Measurements from ENCODE around the gene GTPBP6.
"Not testable (repeated sequence)": the region's sequence is repeated elsewhere in the genome, so short reads cannot be mapped to it uniquely, and the experiment has no call there.

The GTPBP6 gene

DNA sequence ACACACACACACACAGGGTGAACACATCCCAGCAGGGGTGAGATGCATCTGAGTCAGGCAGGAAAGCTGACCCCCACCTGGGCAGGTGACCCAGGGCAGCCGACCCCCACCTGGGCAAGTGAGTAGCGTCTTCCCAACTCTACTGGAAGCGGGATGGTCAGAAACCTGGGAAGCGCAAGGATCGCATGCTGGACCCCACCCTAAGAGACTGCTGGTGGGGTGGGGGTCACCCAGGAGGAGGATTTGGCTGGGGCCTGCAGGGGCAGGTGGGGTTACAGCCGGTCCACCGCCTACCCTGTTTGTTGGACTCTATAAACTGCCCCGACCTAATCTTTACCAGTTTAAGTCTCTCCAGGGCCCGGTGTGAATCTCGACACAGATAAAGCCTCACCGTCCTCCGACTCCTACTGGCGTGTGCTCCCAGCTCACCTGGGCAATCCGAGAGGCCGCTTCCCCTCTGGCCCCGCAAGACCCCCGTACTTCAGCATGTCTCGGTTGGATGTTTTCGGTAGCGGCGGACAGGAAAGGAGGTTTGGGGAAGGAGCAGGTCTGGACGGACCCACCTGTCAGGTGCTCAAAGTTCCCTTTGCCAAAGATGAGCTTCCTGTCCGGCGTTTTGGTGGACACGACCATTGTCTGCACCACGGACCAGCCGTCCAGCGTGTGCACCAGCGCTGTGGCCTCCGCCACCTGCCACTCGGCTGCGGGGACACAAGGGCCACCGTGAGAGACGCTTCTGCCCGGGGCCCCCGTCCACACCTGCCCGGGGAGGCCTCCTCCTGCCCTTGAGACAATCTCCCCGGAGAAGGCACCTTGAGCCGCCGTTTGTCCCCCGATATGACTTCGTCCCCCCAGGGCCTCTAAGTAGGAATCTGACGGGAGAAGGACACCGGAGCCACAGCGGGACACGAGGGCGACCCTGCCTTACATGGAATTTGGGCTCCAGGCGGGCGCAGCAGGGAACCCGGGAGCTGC lies 2.0 kb downstream of the GTPBP6 start:
- no peak for DNase-seq (ENCODE audit: low spot score)

DNA sequence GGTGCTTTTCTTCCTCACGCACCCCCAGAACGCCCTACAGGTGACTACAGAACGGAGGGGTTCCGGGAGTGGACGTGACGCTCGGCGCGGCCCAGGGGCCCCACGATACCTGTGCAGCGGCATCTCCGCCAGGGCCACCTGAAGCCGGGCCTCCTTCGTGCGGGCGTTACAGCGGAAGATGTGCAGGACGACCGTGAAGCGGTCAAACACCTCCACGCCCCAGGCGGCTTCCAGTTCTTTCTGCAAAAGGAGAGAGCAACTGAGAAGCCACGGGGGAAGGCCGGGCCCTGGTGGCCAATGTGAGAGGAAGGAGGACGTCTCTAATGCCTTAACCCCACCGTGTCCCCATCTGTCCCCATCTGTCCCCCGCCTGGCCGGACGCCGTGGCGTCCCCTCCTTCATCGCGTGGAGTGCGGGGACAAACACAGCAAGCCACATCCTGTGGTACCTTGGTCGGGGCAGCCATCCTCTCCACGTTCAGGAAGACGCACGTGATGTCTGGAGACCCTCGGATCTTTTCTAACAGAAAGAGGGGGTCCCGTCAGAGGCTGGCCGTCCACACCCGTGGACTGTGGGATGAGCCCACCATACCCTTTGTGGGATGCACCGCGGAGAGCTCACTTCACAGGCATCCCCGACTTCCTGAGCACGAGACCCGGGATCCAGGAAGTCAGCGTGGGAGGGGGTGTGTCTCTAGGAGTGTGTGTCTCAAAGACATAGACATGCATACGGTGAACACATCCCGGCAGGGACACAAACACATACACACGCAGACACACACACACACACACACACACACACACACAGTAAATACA lies 3.6 kb downstream of the GTPBP6 start:
- no peak for DNase-seq (ENCODE audit: low spot score)

DNA sequence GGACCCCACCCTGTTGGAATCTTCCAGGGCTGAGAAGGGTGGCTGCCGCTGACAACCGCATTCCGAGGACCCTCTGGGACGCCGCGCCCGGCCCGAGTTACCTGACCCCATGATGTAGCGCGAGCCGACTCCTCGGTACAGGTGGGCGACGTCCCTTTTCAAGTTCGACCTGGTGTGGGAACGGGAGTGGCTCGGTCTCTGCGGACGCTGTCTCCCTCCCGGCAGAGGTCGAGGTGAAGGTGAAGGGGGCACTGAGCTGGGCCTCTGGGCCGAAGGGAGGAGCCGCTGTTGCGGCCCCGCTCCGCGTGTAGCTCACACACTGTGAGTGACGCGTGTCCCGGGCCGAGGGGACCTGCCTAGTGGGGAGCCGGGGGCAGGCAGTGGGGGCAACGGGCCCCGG lies 4.5 kb downstream of the GTPBP6 start:
- no peak for DNase-seq (ENCODE audit: low spot score)

DNA sequence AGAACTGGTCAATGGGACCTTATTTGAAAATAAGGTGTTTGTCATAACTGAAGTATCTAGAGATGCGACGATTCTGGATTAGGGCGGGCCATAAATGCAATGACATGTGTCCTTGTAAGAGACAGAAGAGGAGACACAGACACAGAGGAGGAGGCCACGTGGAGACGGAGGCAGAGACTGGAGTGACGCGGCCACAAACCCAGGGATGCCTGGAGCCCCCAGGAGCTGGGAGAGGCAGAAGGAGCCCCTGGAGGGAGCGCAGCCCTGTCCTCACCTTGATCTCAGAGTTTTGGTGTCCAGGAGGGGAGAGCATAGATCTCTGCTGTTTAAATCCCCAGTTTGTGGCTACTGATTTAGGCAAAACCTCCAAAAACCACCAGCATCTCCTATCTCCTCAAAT lies 5.0 kb downstream of the GTPBP6 start:
- no peak for DNase-seq (ENCODE audit: low spot score)

DNA sequence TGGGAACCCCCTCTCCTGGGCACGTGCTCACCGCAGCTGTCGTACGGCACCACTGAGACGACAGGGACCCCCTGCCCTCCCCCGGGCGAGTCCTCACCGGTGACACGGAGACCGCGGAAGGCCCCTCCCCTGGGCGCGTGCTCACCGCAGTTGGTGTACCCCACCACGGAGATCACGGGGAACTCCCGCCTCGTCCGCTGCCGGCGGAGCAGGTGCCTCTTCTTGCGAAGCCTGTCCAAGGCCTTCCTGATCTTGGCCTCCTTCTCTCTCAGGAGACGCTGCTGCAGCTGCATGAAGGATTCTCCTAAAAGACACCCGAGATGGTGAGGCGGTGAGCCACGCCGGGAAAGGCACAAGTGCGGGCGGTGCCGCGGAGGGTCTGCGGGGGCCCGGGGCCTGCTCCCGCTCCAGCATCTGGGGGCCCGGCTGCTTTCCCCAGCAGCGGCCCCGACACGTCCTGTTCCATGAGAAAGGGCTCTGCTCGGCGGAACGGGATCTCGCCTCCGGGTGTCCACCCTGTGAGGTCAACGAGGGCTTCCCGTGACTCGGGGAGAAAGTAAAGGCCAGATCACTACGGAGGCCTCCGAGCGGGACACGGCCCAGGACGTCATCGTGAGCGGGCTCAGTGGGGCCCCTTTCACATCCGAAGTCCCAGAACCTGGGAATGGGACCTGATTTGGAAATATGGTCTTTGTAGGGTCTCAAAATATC lies 5.8 kb downstream of the GTPBP6 start:
- DNase-seq (ENCODE audit: low spot score): no peak

DNA sequence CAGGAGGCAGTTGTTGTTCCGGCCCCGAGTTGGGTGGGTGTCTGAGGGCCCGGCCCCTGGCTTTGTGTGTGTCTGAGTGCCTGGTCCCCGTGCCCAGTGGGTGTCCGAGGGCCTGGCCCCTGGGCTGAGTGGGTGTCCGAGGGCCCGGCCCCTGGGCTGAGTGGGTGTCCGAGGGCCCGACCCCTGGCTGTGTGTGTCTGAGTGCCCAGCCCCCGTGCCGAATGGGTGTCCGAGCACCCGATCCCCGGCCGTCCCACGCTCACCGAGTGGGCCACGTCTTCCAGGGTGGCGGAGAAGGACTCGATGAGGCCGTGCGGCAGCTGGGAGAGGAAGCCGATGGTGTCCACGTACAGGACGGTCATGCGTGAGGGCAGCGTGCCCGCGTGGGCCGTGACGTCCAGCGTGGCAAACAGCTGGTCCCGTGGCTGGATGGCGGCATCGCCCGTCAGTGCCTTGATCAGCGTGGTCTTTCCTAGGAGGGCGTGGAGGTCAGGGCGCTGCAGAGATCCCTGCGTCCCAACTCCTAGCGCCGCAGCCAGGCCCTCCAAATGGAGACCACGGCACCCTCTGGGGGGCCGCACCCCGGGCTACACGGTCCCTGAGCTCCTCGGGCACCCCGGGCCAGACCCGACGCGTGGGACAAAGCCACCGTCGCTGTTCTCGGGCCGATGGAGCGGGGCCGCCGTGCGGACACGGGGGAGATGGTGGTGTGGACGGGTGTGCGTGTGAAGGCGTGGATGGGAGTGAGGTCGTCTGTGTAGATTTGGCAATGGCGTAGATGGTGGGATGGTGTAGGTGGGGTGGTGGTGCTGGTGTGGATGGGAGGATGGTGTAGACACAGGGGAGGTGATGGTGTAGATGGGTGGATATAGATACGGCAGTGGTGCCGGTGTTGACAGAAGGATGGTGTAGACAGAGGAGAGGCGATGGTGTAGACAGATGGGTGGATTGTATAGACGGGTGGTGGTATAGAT lies 7.2 kb downstream of the GTPBP6 start:
- DNase-seq (ENCODE audit: low spot score): no peak

DNA sequence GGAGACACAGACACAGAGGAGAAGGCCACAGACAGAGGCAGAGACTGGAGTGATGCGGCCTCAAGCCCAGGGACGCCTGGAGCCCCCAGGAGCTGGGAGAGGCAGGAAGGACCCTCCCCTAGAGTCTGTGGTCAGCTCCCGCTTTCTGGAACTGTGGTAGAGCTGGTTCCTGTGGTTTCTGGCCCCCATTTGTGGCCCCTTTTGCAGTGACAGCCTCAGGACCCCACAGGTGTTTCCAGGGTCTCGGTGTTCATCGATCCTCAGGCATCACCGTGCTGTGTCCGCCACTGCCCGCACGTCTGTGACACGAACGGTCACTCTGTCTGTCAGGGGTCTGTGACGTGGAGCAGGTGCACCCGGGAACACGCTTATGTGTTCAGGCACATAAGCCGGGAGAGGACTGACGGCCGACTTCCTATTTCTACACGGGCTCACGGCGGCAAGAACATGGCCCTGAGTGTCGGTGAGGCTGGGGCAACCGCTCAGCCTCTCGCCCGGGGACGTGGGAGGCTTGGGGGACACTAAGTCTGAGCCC lies 7.9 kb downstream of the GTPBP6 start:
- no peak for DNase-seq (ENCODE audit: low spot score)

DNA sequence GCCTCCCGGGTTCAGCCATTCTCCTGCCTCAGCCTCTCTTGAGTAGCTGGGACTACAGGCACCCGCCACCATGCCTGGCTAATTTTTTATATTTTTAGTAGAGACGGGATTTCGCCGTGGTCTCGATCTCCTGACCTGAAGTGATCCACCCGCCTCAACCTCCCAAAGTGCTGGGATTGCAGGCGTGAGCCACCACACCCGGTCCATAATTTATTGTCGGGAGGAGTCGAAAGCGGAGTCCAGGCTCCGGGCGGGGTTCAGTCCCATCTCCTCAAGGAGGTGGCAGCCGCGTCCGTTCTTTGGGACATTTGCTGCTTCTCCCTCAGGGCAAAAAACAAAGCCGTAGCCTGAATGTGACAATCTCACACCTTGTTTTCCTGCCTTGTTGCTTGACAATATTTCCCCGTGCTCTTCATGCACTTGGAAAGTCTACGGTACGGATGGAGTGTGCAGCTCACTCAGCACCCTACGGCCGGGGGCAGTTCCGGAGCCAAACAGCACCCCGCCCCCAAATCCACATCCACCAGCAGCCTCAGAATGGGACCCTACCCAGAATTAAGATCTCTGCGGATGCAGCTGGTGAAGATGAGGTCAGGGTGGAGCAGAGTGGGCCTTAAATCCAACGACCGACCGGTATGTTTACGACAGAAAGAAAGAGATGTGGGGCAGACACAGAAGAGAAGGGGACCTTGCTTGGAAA lies 9.6 kb downstream of the GTPBP6 start:
- no peak for DNase-seq (ENCODE audit: low spot score)

DNA sequence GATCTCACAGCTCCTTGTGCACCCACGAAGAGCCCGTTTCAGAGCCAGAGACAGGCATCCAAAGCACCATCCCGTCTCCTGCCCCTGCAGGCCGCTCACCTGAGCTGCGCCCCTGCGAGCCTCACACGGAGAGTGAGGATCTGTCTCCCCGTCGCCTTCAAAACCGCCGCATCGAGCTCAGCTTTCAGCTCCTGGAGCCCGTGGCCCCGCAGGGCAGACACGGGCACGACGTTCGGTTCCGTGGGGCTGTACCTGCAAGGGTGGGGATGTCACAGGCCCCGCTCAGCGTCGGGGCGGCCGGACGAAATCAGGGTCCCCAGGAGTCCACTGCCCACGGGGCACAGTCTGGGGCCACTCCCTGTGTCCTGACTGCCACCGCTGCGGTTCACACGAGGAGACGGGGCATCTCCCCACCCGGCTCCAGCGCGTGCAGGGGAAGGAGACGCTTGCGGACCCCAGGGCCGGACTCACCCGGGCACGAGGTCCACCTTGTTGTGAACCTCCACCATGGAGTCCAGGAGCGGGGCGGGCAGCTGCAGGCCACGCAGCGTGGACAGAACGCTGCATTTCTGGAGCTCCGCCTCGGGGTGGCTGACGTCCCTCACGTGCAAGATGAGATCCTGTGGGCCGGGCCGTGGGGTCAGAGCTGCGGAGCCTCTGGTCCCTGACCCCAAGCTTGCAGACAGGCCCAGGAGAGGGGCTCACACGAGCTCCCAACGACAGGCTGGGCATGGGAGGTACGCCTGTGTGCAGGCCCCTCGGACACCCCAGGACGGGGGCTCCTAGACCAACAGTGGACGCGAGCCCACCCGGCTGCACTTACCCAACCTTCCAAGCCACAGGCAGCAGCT lies 11.1 kb downstream of the GTPBP6 start:
- DNase-seq (ENCODE audit: low spot score): no peak

DNA sequence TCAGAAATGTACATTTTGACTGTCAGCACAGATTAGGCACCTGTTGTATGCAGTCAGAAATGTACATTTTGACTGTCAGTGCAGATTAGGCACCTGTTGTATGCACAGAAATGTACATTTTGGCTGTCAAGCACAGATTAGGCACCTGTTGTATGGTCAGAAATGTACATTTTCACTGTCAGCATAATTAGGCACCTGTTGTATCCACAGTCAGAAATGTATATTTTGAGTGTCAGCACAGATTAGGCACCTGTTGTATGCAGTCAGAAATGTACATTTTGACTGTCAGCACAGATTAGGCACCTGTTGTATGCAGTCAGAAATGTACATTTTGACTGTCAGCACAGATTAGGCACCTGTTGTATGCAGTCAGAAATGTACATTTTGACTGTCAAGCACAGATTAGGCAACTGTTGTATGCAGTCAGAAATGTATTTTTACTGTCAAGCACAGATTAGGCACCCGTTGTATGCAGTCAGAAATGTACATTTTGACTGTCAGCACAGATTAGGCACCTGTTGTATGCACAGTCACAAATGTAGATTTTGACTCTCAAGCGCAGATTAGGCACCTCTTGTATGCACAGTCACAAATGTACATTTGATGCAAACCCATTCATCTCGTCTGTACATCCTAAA lies 11.9 kb downstream of the GTPBP6 start:
- not testable (repeated sequence) for DNase-seq (ENCODE audit: low spot score)

DNA sequence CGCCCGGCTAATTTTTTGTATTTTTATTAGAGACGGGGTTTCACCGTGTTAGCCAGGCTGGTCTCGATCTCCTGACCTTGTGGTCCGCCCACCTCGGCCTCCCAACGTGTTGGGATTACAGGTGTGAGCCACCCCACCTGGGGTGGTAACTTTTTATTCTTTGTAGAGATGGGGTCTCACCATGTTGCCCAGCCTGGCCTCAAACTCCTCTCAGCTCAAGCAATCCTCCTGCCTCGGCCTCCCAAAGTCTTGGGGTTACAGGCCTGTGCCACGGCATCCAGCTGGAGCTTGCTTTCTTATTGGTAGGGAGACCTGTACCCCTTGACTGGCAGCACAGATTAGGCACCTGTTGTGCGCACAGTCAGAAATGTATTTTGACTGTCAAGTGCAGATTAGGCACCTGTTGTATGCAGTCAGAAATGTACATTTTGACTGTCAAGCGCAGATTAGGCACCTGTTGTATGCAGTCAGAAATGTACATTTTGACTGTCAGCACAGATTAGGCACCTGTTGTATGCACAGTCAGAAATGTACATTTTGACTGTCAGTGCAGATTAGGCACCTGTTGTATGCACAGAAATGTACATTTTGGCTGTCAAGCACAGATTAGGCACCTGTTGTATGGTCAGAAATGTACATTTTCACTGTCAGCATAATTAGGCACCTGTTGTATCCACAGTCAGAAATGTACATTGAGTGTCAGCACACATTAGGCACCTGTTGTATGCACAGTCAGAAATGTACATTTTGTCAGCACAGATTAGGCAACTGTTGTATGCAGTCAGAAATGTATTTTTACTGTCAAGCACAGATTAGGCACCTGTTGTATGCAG lies 12.6 kb downstream of the GTPBP6 start:
- not testable (repeated sequence) for DNase-seq (ENCODE audit: low spot score)

DNA sequence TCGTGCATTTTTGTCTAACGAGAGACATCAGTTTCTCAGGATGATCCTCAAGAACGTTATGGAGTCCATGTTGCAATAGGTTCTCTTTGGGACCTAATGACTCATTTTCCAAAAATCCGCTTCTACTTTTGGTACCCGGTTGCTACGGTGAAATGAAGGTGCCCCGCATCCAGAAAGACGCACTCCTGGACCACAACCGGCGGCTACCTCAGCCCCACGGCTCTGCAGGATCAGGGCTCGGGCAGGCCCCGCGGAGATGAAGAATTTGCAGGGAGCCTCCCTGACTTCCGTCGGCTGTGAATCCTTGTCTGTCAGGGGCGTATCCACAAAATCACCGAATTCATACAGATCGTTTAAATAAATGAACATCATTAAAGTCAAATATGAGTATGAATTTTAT lies 15.6 kb downstream of the GTPBP6 start:
- no peak for DNase-seq (ENCODE audit: low spot score)

DNA sequence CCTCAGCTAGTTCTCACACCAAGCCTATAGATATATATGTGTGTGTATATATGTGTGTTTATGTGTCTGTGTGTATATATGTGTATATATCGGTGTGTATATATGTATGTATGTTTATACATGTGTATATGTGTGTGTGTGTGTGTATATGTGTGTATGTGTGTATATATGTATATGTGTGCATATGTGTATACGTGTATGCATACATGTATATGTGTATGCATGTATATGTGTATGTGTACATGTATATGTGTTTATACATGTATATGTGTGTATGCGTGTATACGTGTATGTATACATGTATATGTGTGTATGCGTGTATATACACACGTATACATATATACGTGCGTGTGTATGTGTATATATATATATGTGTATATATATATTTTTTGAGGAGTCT lies 18.3 kb downstream of the GTPBP6 start:
- no peak for DNase-seq (ENCODE audit: low spot score)

DNA sequence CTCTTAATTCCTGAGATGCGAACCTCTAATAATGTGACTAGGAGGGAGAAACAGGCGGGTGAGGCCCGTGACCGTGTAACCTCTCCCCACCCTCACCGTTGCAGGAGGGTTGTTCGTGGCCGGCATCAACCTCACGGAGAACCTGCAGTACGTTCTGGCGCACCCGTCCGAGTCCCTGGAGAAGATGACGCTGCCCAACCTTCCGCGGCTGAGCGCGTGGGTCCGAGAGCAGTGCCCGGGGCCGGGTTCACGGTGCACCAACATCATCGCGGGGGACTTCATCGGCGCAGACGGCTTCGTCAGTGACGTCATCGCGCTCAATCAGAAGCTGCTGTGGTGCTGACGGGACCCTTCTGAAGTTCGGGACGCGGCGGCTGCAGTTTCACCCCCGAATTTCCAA lies 19.6 kb downstream of the GTPBP6 start:
- DNase-seq (ENCODE audit: low spot score): no peak

DNA sequence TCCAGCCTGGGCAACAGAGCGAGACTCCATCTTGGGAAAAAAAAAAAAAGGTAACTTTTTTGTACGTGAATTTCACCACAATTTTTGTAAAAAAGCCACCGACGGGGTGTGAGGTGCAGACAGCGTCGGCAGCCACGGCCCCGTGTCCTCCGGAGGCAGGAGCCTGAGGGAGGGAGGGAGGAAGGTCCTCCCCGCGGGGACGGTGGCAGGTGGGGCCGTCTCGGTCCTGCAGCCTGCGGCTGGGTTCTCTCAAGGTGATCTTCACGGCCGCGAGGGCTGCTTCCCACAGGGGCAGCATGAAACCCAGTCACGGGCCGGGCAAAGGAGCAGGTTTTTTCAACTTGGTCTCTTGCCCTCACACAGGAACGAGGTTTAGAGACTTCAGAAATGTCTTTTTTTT lies 23.5 kb downstream of the GTPBP6 start:
- DNase-seq (ENCODE audit: low spot score): no peak

DNA sequence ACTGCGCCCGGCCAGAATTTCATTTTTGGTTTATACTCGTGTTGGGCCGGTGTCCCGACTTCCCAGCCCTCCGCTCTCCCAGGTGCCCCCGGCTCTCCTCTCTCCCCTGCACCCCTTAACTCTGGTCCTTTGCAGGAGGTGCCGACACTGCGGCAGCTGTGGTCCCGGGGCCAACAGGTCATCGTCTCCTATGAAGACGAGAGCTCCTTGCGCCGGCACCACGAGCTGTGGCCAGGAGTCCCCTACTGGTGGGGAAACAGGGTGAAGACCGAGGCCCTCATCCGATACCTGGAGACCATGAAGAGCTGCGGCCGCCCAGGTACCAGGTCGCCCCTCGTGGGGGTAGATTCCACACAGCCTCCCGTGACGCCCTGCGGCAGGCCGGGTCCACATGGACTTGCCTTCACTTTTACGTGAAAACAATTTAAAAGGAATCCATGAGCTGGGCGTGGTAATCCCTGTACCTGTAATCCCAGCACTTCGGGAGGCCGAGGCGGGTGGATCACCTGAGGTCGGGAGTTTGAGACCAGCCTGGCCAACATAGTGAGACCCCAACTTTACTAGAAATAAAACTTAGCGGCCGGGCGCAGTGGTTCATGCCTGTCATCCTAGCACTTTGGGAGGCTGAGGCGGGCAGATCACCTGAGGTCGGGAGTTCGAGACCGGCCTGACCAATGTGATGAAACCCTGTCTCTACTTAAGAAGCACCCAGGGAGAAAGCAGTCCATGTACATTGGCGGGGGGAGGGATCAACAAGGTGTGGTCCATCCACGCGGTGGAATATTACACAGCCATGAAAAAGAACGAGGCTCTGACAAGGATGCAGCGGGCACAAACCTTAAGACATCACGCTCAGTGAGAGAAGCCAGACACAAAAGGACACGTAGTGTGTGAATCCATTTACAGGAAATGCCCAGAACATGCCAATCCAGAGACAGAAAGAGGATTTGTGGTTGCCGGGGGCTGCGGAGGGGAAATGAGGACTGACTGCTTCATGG lies 25.4 kb downstream of the GTPBP6 start:
- no peak for DNase-seq (ENCODE audit: low spot score)

DNA sequence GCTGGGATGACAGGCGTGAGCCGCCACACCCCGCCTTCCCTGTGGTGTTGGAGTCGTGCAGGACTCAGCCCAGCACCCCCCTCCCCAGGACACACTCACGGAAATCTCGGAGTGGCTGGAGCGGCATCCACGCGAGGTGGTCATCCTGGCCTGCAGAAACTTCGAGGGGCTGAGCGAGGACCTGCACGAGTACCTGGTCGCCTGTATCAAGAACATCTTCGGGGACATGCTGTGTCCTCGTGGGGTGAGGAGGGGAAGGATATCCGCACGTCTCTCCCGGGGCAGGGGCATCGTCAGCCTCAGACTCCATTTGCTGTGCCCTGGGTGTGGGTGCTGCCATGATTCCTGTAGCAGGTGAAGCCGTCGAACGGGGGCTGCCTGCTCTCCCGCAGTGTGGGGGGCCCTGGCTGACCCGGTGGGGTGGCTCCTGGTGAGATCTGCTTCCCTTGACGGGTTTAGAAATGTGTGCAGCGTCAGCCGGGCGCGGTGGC lies 27.1 kb downstream of the GTPBP6 start:
- no peak for DNase-seq (ENCODE audit: low spot score)

Data from HuH-7.5 (cell line).